Keratinocyte (primary cell): Measurements from ENCODE around the gene MXI1. TPM values are rescaled to one million over a fixed set of nuclear protein-coding genes. Genes with fewer than 3 reads are reported as not detected.
A peak's percentile ranks its signal among the peaks of the same experiment; 100 is the strongest.
"Not testable (repeated sequence)": the region's sequence is repeated elsewhere in the genome, so short reads cannot be mapped to it uniquely, and the experiment has no call there.

Experiments
- DNase-seq: peaks from one replicate; pipeline ENCODE4 v3.0.0-alpha.2; 2011; ENCODE audit warnings: low read depth, missing footprints, low spot score
- FAIRE-seq: peaks from 2 replicates; lab custom pipeline; 2011; peaks lifted over from hg19 to GRCh38; lab: Jason Lieb, UNC
- H2AFZ ChIP-seq: 2 replicates; pipeline ENCODE4 v1.6.0; 2012; ENCODE audit warnings: low read length, control low read depth, inconsistent platforms; ENCODE audit not compliant: control insufficient read depth
- H3K27ac ChIP-seq: 2 replicates; pipeline ENCODE4 v1.5.1; 2011; ENCODE audit warnings: low read length; ENCODE audit not compliant: control insufficient read depth, insufficient read depth
- H3K27me3 ChIP-seq: 3 replicates; pipeline ENCODE4 v1.6.0; 2011; ENCODE audit warnings: low read length; ENCODE audit not compliant: control insufficient read depth, insufficient read depth; ENCODE audit errors: extremely low read depth
- H3K36me3 ChIP-seq, 2 experiments: 2 replicates in 1 of 2; 3 replicates in 1 of 2; pipeline ENCODE4 v1.5.1; 2011; ENCODE audit warnings: low read length in 2 of 2, mild to moderate bottlenecking in 1 of 2; ENCODE audit not compliant: control insufficient read depth in 2 of 2, insufficient read depth in 2 of 2; ENCODE audit errors: extremely low read depth in 1 of 2
- H3K4me1 ChIP-seq: 3 replicates; pipeline ENCODE4 v1.5.1; 2011; ENCODE audit warnings: low read length; ENCODE audit not compliant: control insufficient read depth, insufficient read depth; ENCODE audit errors: extremely low read depth
- H3K4me2 ChIP-seq: 3 replicates; pipeline ENCODE4 v1.6.0; 2011; ENCODE audit warnings: low read depth, low read length; ENCODE audit not compliant: control insufficient read depth, insufficient read depth; ENCODE audit errors: extremely low read depth
- H3K4me3 ChIP-seq, 3 experiments: fragments of 200-600 bp in 1 of 3; sonication (generic) in 1 of 3; 2 replicates in 2 of 3; 3 replicates in 1 of 3; pipeline ENCODE4 v1.5.1; 2011 to 2016; ENCODE audit warnings: low read length in 3 of 3, mild to moderate bottlenecking in 3 of 3, control low read depth in 2 of 3, inconsistent platforms in 1 of 3, low read depth in 1 of 3, mixed read lengths in 1 of 3, mixed run types in 1 of 3, moderate library complexity in 1 of 3; ENCODE audit not compliant: control insufficient read depth in 2 of 3, insufficient read depth in 2 of 3; ENCODE audit errors: extremely low read depth in 1 of 3
- H3K79me2 ChIP-seq: 2 replicates; pipeline ENCODE4 v1.6.0; 2012; ENCODE audit warnings: low read length; ENCODE audit not compliant: control insufficient read depth, insufficient read depth
- H3K9ac ChIP-seq: 3 replicates; pipeline ENCODE4 v1.6.0; 2011; ENCODE audit warnings: low read length; ENCODE audit not compliant: control insufficient read depth, insufficient read depth; ENCODE audit errors: extremely low read depth
- H3K9me1 ChIP-seq: 3 replicates; pipeline ENCODE4 v1.6.0; 2011; ENCODE audit warnings: low read length; ENCODE audit not compliant: control insufficient read depth, insufficient read depth; ENCODE audit errors: extremely low read depth
- H3K9me3 ChIP-seq: 2 replicates; pipeline ENCODE4 v1.5.1; 2012; ENCODE audit warnings: low read depth, low read length; ENCODE audit not compliant: control insufficient read depth
- H4K20me1 ChIP-seq: 3 replicates; pipeline ENCODE4 v1.6.0; 2011; ENCODE audit warnings: low read length; ENCODE audit not compliant: control insufficient read depth, insufficient read depth; ENCODE audit errors: extremely low read depth
- CTCF ChIP-seq, 3 experiments: IDR thresholded peaks in 1 of 3; conservative IDR thresholded peaks in 1 of 3; optimal IDR thresholded peaks in 1 of 3; 2 replicates in 2 of 3; 3 replicates in 1 of 3; pipeline versions ENCODE3 to v1.5.1; 2011; ENCODE audit warnings: low read length in 3 of 3, mild to moderate bottlenecking in 3 of 3, moderate library complexity in 2 of 3, control low read depth in 1 of 3, inconsistent platforms in 1 of 3; ENCODE audit not compliant: insufficient read depth in 2 of 3; ENCODE audit errors: extremely low read depth in 1 of 3
- EZH2 ChIP-seq: IDR thresholded peaks from one replicate; pipeline ENCODE4 v1.6.1; 2012; ENCODE audit warnings: inconsistent platforms, mild to moderate bottlenecking, low read length, moderate library complexity
- dilution Hi-C: fragments of 300-500 bp; cut with MboI; formaldehyde crosslinking; loops from one replicate; pipeline ENCODE4 v1.7.0; 2020; ENCODE audit warnings: low sequenced_read_pairs; ENCODE audit not compliant: extremely low pct_ligation_motif_present
- polyA plus RNA-seq, 5 experiments: library from polyadenylated mRNA; depleted of rRNA in 3 of 5; stranded (reverse) in 3 of 5; stranded (forward) in 1 of 5; unstranded in 1 of 5; fragments of >200 nt; gene quantifications; 1 replicate in 1 of 5; 2 replicates in 3 of 5; 3 replicates in 1 of 5; pipeline versions ENCODE4 v1.2.1 to v1.2.3, GENCODE V29; 2011 to 2012; ENCODE audit warnings: missing spikeins in 2 of 5, low read depth in 1 of 5, low replicate concordance in 1 of 5

The MXI1 gene
- polyA plus RNA-seq, 1 donor (not counting 4 experiments of a cell fraction or from before 2014, with no cell fraction given): 17.8 TPM

- no peak overlapping the region for H2AFZ ChIP-seq
- no peak overlapping the region for H3K4me3 ChIP-seq
- no peak for FAIRE-seq
Observed at GRCh38 chr10:110269374-110270318, 62.2 kb downstream of the MXI1 start.

GRCh38 chr10:110272995-110273394, 65.6 kb downstream of the MXI1 start:
- FAIRE-seq, H3K9me3 ChIP-seq, H3K27ac ChIP-seq, dilution Hi-C loops, H3K9ac ChIP-seq, H3K4me1 ChIP-seq, H3K4me2 ChIP-seq, H3K4me3 ChIP-seq, H3K36me3 ChIP-seq, H3K79me2 ChIP-seq, H3K9me1 ChIP-seq, H3K27me3 ChIP-seq, DNase-seq, H2AFZ ChIP-seq, H4K20me1 ChIP-seq: not testable (repeated sequence)

More at GRCh38 chr10:110269374-110270318, 62.2 kb downstream of the MXI1 start:
- H3K27ac ChIP-seq: no peak overlapping the region
- no peaks in the 10 kb centered on the region for H3K79me2 ChIP-seq
- no peaks in the 10 kb centered on the region for H3K36me3 ChIP-seq
- TF ChIP-seq EZH2 (no peak), CTCF (optimal IDR thresholded peaks at IDR 0.05 in 1 of 3, IDR thresholded peaks at IDR 0.05 in 1 of 3, conservative IDR thresholded peaks at IDR 0.05 in 1 of 3; ENCODE audit: extremely low read depth in 1 of 3, insufficient read depth in 2 of 3, low read length in 3 of 3) (no peak)
- H3K9me1 ChIP-seq: no peaks in the 10 kb centered on the region
- H3K27me3 ChIP-seq: no peaks in the 10 kb centered on the region
- no peaks in the 10 kb centered on the region for H3K4me1 ChIP-seq
- dilution Hi-C loops: no loop called here
- H3K9ac ChIP-seq: no peak overlapping the region
- peak overlapping the region; percentile 24 for H3K4me2 ChIP-seq
- H3K9me3 ChIP-seq: no peaks in the 10 kb centered on the region
- no peaks in the 10 kb centered on the region for H4K20me1 ChIP-seq
- DNase-seq: no peak
